ENCODE measurements around the gene MTA2. TPM values are rescaled to one million over a fixed set of nuclear protein-coding genes. Genes with fewer than 3 reads are reported as not detected.
"Not testable (repeated sequence)": the region's sequence is repeated elsewhere in the genome, so short reads cannot be mapped to it uniquely, and the experiment has no call there.

Gene MTA2
- total RNA-seq, 2 donors from 2014 or later: 140 to 175 TPM

GRCh38 chr11:62593434-62594044 is 8.1 kb downstream of the MTA2 start:
- H3K36me3 Mint-ChIP-seq (ENCODE audit: low read depth): peaks cover 2% of the 10 kb centered on the region
- peaks cover 37% of the 10 kb centered on the region for H3K4me1 Mint-ChIP-seq
- H3K27me3 Mint-ChIP-seq: no peaks in the 10 kb centered on the region
- peak overlapping the region; percentile 95 for H3K27ac Mint-ChIP-seq
- peak overlapping the region; percentile 74 for H3K4me3 Mint-ChIP-seq
- DNase-seq (peak; percentile 45 to 69 (median 56)), ATAC-seq (no peak)
- H3K9me3 ChIP-seq (ENCODE audit: control insufficient read depth, low read length, poor library complexity, severe bottlenecking): no peaks in the 10 kb centered on the region

GRCh38 chr11:62592989-62593421 is 8.7 kb downstream of the MTA2 start:
- H3K4me1 Mint-ChIP-seq: peaks cover 33% of the 10 kb centered on the region
- peaks cover 2% of the 10 kb centered on the region for H3K36me3 Mint-ChIP-seq (ENCODE audit: low read depth)
- no peaks in the 10 kb centered on the region for H3K27me3 Mint-ChIP-seq
- DNase-seq (no peak), ATAC-seq (no peak)
- H3K9me3 ChIP-seq (ENCODE audit: control insufficient read depth, low read length, poor library complexity, severe bottlenecking): no peaks in the 10 kb centered on the region
- peak overlapping the region; percentile 95 for H3K27ac Mint-ChIP-seq
- H3K4me3 Mint-ChIP-seq: peak overlapping the region; percentile 60

- no peaks in the 10 kb centered on the region for H3K9me3 ChIP-seq (ENCODE audit: control insufficient read depth, low read length, poor library complexity, severe bottlenecking)
- Mint-ChIP-seq H3K4me3 (peak overlapping the region; percentile 96), H3K36me3 (ENCODE audit: low read depth) (peaks cover 2% of the 10 kb centered on the region), H3K27me3 (no peaks in the 10 kb centered on the region), H3K27ac (peak overlapping the region; percentile 95), H3K4me1 (peaks cover 31% of the 10 kb centered on the region)
- DNase-seq (no peak), ATAC-seq (no peak)
Measured at GRCh38 chr11:62592146-62592815, 9.4 kb downstream of the MTA2 start.

- H3K36me3 Mint-ChIP-seq (ENCODE audit: low read depth): no peaks in the 10 kb centered on the region
Measured at GRCh38 chr11:62591448-62592145, 10.1 kb downstream of the MTA2 start, which contains the start of gene TUT1. Gene TUT1 (minus strand): TSS chr11:62591523. CDS start chr11:62591485, 38 bp downstream.

GRCh38 chr11:62588966-62589637 is 12.6 kb downstream of the MTA2 start:
- no peak for DNase-seq
- peaks cover 21% of the 10 kb centered on the region for H3K4me1 Mint-ChIP-seq
- H3K9me3 ChIP-seq (ENCODE audit: control insufficient read depth, low read length, poor library complexity, severe bottlenecking): no peaks in the 10 kb centered on the region
- H3K27ac Mint-ChIP-seq: no peak overlapping the region
- H3K4me3 Mint-ChIP-seq: no peak overlapping the region
- no peak for ATAC-seq
- H3K27me3 Mint-ChIP-seq: no peaks in the 10 kb centered on the region
- H3K36me3 Mint-ChIP-seq (ENCODE audit: low read depth): no peaks in the 10 kb centered on the region

More at GRCh38 chr11:62591448-62592145, 10.1 kb downstream of the MTA2 start, which contains the start of gene TUT1:
- peak; percentile 91 for ATAC-seq
- no peaks in the 10 kb centered on the region for H3K9me3 ChIP-seq (ENCODE audit: control insufficient read depth, low read length, poor library complexity, severe bottlenecking)
- peak within 1 kb of the TSS; percentile 96 for H3K4me3 Mint-ChIP-seq
- H3K4me1 Mint-ChIP-seq: peaks cover 29% of the 10 kb centered on the region
- DNase-seq: peak; percentile 80 to 93 (median 90)
- peak within 1 kb of the TSS; percentile 95 for H3K27ac Mint-ChIP-seq
- H3K27me3 Mint-ChIP-seq: no peaks in the 10 kb centered on the region

GRCh38 chr11:62585356-62585755 is 16.3 kb downstream of the MTA2 start:
- not testable (repeated sequence) for DNase-seq; H3K27ac Mint-ChIP-seq; ATAC-seq; H3K36me3 Mint-ChIP-seq (ENCODE audit: low read depth); H3K4me1 Mint-ChIP-seq; H3K4me3 Mint-ChIP-seq; H3K9me3 ChIP-seq (ENCODE audit: control insufficient read depth, low read length, poor library complexity, severe bottlenecking); H3K27me3 Mint-ChIP-seq

GRCh38 chr11:62581735-62582134 is 19.9 kb downstream of the MTA2 start:
- H3K4me3 Mint-ChIP-seq; H3K36me3 Mint-ChIP-seq (ENCODE audit: low read depth); H3K27ac Mint-ChIP-seq; H3K9me3 ChIP-seq (ENCODE audit: control insufficient read depth, low read length, poor library complexity, severe bottlenecking); DNase-seq; ATAC-seq; H3K27me3 Mint-ChIP-seq; H3K4me1 Mint-ChIP-seq: not testable (repeated sequence)

- Mint-ChIP-seq H3K27ac (no peak overlapping the region), H3K27me3 (no peaks in the 10 kb centered on the region), H3K36me3 (ENCODE audit: low read depth) (peaks cover 6% of the 10 kb centered on the region), H3K4me3 (no peak overlapping the region), H3K4me1 (peaks cover 2% of the 10 kb centered on the region)
- DNase-seq (no peak), ATAC-seq (no peak)
- no peaks in the 10 kb centered on the region for H3K9me3 ChIP-seq (ENCODE audit: control insufficient read depth, low read length, poor library complexity, severe bottlenecking)
Measured at GRCh38 chr11:62580959-62581715, 20.5 kb downstream of the MTA2 start.

GRCh38 chr11:62579252-62579651 is 22.4 kb downstream of the MTA2 start:
- no peaks in the 10 kb centered on the region for H3K9me3 ChIP-seq (ENCODE audit: control insufficient read depth, low read length, poor library complexity, severe bottlenecking)
- Mint-ChIP-seq H3K4me1 (peaks cover 11% of the 10 kb centered on the region), H3K27ac (no peak overlapping the region), H3K4me3 (no peak overlapping the region), H3K27me3 (no peaks in the 10 kb centered on the region), H3K36me3 (ENCODE audit: low read depth) (peaks cover 6% of the 10 kb centered on the region)
- no peak for DNase-seq
- no peak for ATAC-seq

GRCh38 chr11:62578541-62578940 is 23.1 kb downstream of the MTA2 start:
- H3K36me3 Mint-ChIP-seq (ENCODE audit: low read depth): peaks cover 7% of the 10 kb centered on the region
- no peak overlapping the region for H3K27ac Mint-ChIP-seq
- DNase-seq (no peak), ATAC-seq (no peak)
- no peak overlapping the region for H3K4me3 Mint-ChIP-seq
- H3K4me1 Mint-ChIP-seq: peaks cover 17% of the 10 kb centered on the region
- H3K9me3 ChIP-seq (ENCODE audit: control insufficient read depth, low read length, poor library complexity, severe bottlenecking): no peaks in the 10 kb centered on the region
- no peaks in the 10 kb centered on the region for H3K27me3 Mint-ChIP-seq

- Mint-ChIP-seq H3K4me3 (no peak overlapping the region), H3K4me1 (peaks cover 29% of the 10 kb centered on the region), H3K36me3 (ENCODE audit: low read depth) (peaks cover 11% of the 10 kb centered on the region), H3K27me3 (no peaks in the 10 kb centered on the region), H3K27ac (no peak overlapping the region)
- no peaks in the 10 kb centered on the region for H3K9me3 ChIP-seq (ENCODE audit: control insufficient read depth, low read length, poor library complexity, severe bottlenecking)
- ATAC-seq (no peak), DNase-seq (no peak)
Measured at GRCh38 chr11:62577046-62577714, 24.5 kb downstream of the MTA2 start.

GRCh38 chr11:62575837-62576236 is 25.8 kb downstream of the MTA2 start:
- no peak overlapping the region for H3K27ac Mint-ChIP-seq
- no peaks in the 10 kb centered on the region for H3K9me3 ChIP-seq (ENCODE audit: control insufficient read depth, low read length, poor library complexity, severe bottlenecking)
- no peak for DNase-seq
- peaks cover 16% of the 10 kb centered on the region for H3K36me3 Mint-ChIP-seq (ENCODE audit: low read depth)
- H3K27me3 Mint-ChIP-seq: no peaks in the 10 kb centered on the region
- H3K4me1 Mint-ChIP-seq: peaks cover 41% of the 10 kb centered on the region
- peak overlapping the region; percentile 99 for H3K4me3 Mint-ChIP-seq
- ATAC-seq: no peak
